HEK293T (cell line): Measurements from ENCODE around the gene POLR3G.

Source experiments
- FOXA1 ChIP-seq: fragments of 450-650 bp; IDR thresholded peaks from 2 replicates; pipeline ENCODE4 v1.6.1; 2016; ENCODE audit warnings: mild to moderate bottlenecking
- FOXM1 ChIP-seq: fragments of 450-650 bp; IDR thresholded peaks from 2 replicates; pipeline ENCODE4 v1.6.1; 2017; ENCODE audit warnings: mild to moderate bottlenecking, borderline replicate concordance

DNA sequence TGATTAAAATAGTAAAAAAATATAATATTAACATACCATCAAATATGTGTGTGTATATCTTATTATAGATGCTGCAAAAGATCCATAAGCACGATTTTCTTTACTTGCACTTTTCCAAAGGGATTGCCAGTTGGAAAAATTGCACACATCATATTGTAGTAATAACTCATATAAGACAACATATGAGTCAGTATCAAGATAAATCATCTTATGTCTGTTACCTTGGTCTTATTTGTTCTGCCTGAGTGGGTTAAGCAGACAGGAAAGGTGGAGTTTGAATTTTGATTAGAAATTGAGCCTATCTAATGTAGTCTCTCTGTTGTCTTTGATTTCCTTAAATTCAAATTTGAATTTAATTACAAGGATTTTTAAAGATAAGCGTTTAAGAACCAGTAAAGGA, 30.1 kb downstream of the POLR3G start:
- TF ChIP-seq FOXM1 (no peak), FOXA1 (no peak)
